RWPE1 (cell line): ENCODE data around the gene LRRC10B.

Experiments
- CTCF ChIA-PET: fragments of 350-600 bp; sonication (Branson Sonifier 250); formaldehyde crosslinking; extraction: SDS; loops from one replicate; lab custom pipeline; 2021; lab: Yijun Ruan, JAX
- POLR2A ChIA-PET: fragments of 400-600 bp; formaldehyde crosslinking; extraction: SDS; loops from one replicate; lab custom pipeline; 2020; ENCODE audit warnings: antibody characterized with exemption; ENCODE audit not compliant: low non-redundant PET; lab: Yijun Ruan, JAX
- DNase-seq: peaks from one replicate; pipeline ENCODE4 v3.0.0; 2012; ENCODE audit warnings: low spot score
- H3K27ac ChIP-seq: fragments of 450-650 bp; 2 replicates; pipeline ENCODE4 v1.5.1; 2017
- TF ChIP-seq, protein P1 (sequence below): fragments of 450-650 bp; conservative IDR thresholded peaks from 2 replicates; pipeline ENCODE4 v1.5.1; 2017; ENCODE audit warnings: low read depth, mild to moderate bottlenecking

LRRC10B gene

DNA sequence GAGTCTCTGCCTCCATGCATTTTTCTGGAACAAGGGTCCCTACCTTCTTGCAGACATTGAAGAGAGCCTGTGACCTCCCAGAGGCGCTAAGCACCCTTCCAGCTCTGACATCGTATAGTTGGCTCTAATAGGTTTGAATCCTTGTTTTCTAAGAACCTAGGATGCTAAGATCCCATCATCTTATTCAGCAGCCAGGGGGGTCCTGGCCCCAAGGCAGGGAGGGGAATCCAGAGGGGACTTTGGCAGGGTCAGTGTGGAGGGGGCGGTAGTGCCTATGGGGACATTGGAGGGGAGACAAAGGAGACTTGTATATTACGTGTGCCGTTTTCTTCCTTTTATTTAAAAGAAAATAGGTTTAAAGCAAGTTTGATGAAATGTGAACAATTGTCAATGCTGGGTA is 3.4 kb upstream of the LRRC10B start:
- TF ChIP-seq, protein P1, sequence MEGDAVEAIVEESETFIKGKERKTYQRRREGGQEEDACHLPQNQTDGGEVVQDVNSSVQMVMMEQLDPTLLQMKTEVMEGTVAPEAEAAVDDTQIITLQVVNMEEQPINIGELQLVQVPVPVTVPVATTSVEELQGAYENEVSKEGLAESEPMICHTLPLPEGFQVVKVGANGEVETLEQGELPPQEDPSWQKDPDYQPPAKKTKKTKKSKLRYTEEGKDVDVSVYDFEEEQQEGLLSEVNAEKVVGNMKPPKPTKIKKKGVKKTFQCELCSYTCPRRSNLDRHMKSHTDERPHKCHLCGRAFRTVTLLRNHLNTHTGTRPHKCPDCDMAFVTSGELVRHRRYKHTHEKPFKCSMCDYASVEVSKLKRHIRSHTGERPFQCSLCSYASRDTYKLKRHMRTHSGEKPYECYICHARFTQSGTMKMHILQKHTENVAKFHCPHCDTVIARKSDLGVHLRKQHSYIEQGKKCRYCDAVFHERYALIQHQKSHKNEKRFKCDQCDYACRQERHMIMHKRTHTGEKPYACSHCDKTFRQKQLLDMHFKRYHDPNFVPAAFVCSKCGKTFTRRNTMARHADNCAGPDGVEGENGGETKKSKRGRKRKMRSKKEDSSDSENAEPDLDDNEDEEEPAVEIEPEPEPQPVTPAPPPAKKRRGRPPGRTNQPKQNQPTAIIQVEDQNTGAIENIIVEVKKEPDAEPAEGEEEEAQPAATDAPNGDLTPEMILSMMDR, result no peak
- CTCF ChIA-PET, result interaction anchor here (0.6 to 2.1 kb wide), 2 partner anchors 26 to 28 kb away, joined by 4 to 8 read pairs; no protein-coding TSS in a partner anchor

DNA sequence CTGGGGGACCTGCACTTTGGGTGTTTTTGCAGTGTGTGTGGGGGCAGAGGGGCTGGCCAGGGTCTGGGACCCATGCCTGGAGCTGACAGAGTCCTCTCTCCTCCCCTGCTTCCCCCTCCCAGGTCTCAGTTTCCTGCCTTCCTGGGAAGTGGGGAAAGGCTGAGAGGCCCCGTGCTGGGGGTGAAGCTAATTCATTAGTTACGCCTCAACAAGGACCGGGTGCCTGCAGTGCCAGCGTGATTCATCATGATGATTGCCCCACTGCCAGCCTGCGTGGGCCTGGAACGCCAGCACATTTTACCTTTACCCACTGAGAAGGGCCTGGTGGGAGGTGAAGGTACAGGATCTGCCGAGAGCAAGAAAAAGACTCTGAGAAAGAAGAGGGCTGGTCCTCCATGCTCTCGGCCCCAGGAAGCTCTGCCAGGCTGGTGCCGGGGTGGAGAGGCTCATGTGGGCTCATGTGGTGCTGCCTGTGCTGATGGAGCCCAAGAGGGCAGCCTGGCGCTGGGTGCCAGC is 2.9 kb upstream of the LRRC10B start:
- H3K27ac ChIP-seq, result no peak overlapping the region
- ChIA-PET CTCF (interaction anchor here (0.6 to 2.1 kb wide), 3 partner anchors 26 to 173 kb away, joined by 4 to 8 read pairs (median 6); no protein-coding TSS in a partner anchor), POLR2A (no interaction called here)
- TF ChIP-seq, protein P1, result no peak
- DNase-seq, result peak; percentile 64

More for the DNA sequence above, 3.4 kb upstream of the LRRC10B start:
- no peak for DNase-seq
- POLR2A ChIA-PET, result no interaction called here
- H3K27ac ChIP-seq, result no peak overlapping the region

GRCh38 chr11:61507012-61507768 is 1.4 kb upstream of the LRRC10B start:
- ChIA-PET POLR2A (no interaction called here), CTCF (interaction anchor here (1.2 to 2.8 kb wide), 3 partner anchors 10 to 132 kb away, joined by 4 to 20 read pairs (median 5); no protein-coding TSS in a partner anchor)
- DNase-seq, result no peak
- TF ChIP-seq, protein P1, result no peak
- H3K27ac ChIP-seq, result no peak overlapping the region

GRCh38 chr11:61509043-61510029 is 787 bp downstream of the LRRC10B start:
- TF ChIP-seq, protein P1, result peak; percentile 78
- DNase-seq, result peak; percentile 63
- POLR2A ChIA-PET, result interaction anchor here (0.5 to 0.6 kb wide), 2 partner anchors 12 to 297 kb away, joined by 5 to 6 read pairs; no protein-coding TSS in a partner anchor
- no peak overlapping the region for H3K27ac ChIP-seq
- CTCF ChIA-PET, result interaction anchor here (0.6 to 2.8 kb wide), 17 partner anchors 8 to 223 kb away, joined by 3 to 20 read pairs (median 3); no protein-coding TSS in a partner anchor

GRCh38 chr11:61510166-61510919 is 1.8 kb downstream of the LRRC10B start:
- no peak overlapping the region for H3K27ac ChIP-seq
- ChIA-PET CTCF (interaction anchor here (0.8 to 1.9 kb wide), 4 partner anchors 16 to 223 kb away, joined by 3 to 9 read pairs (median 4); no protein-coding TSS in a partner anchor), POLR2A (no interaction called here)
- TF ChIP-seq, protein P1, result no peak
- DNase-seq, result no peak
